NCI-H2081 (cell line): Measurements from ENCODE around the gene TNN.
A peak's percentile ranks its signal among the peaks of the same experiment; 100 is the strongest.

ENCODE experiments used
- DNase-seq, 2 experiments: peaks; one replicate each; lab custom pipeline; 2025; lab: John Stamatoyannopoulos, UW

TNN gene

DNA sequence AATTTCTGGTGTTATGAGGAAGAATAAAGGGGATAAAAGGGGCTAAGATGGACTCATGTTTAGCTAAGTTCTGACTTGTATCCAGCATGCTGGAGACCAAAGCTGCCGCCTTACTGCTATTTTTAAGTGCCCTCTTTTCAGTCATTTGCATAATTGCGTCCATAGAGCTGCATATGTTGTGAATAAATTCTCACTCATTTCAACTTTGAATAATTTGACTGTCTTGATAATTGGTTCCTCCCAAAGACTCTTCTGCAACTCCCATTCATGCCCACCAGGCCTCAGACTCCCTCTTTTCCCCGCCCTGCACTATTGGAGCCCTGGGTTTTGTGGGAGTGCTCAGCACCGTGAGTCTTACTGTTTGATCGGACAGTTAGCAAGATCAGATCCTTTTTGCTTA, 79.9 kb downstream of the TNN start:
- DNase-seq: no peak

DNA sequence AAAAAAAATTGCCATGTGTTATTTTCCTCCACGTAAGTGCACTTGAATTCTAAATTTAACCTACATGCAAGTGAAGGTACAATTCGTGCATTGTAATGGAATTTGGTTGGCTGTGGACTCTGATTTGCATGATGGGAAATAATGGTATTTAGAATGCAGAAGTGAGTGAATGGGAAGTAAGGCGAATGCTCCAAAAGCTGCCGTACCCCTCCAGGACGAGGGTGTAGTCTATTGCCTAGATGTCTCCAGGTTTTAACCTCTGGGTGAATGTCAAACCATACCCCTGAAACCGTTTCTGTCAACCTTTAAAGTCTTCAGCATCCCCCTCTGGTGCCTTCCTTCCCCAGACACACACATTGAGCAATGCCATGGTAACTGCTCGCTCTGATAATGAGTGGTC, 80.4 kb downstream of the TNN start:
- DNase-seq: no peak

DNA sequence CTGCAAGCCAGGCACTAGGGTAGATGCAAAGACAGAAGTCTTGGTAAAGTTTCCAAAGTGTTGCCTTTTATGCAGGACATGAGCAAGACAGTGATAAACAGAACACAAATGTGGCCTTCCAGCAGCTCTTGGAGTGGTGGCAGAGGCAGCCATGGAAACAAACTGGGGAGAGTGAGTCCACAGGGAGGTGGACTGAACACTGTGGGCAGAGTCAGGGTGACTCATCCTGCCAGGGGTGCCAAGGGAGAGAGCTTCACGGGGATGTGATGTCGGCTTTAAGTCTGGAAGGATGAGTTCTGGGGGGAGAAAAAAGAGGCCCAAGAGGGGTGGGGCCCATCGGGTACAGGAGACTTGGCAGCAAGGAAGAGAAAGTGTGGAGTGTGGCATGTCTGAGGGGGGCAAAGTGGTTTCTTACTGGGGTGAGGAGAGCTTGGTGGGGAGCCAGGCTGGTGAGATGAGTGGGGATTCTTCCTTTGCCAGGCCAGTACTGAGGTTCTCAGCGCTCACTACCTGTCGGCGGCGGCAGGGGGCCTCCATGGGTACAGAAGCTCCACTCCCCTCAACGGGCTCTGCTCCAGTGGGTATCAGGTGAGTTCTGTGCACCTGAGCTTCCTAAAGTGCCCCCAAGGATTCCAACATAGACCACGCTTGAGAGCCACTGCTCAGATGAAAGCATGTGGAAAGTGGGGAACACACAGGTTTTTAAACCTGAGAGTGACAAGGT, 83.1 kb downstream of the TNN start:
- no peak for DNase-seq

DNA sequence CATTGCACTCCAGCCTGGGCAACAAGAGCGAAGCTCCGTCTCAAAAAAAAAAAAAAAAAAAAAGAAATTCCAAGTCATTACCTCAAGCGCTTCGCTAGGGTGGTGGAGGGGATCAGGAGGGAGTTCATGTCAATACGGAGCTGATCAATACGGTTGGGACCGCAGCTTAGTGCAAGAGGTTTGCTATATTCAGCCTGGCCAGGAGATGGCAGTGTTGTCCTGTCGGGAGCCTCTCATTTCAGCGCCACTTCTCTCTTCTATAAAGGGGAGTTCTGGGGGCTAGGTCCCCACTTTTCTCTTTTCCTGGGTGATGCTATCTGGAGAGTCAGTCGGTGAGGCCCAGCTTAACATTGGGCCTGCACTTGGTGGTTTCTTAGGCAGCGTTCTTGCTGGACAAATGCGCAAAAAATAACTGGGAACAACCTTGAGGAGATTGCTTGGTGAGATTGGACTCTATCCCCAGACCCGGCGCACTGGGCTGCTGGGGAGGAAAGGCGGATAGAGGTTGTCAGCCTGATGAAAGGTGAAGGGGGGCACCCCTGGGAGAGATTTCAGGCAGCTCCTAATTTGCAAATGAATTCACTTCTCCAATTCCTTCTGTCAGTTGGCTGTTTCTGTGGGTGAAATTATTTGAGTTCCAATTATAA, 84.5 kb downstream of the TNN start:
- peak; percentile 35 to 55 for DNase-seq

DNA sequence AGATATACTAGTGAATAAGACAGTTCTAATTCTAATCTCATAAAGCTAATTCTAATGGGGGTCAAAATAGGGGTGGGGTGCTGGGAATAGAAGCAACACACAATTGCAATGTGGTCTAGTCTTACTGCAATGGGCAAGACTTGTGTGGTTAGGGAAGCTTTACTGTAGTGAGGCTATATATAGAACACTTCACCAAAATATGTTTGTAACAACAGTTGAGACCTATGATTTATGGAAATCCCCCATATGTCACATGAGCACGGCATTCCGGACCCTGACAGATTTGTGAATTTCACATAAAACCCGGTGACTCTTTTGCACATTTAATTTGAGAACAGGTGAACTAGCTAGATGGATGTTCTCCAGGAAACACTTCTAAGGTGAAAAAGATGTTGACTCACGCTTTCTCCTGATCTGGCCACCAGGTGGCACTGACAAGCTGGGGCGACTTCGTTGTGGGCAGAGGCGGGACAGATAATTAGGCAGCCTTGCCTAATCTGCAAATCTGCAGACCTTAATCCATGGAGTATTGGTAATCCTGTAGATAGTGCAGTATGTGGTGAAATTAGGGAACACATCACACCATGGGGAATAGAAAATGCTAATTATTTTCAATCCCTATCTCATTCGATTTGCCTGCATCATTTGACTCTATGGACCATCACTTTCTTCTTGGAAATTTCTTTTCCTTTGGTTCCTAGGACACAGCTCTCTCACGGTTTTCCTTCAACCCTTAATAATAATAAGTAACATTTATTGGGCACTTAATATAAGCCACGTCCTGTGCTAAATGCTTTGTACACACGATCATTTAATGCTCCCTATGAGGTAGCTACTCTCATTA, 87.2 kb downstream of the TNN start:
- peak; percentile 62 to 63 for DNase-seq

DNA sequence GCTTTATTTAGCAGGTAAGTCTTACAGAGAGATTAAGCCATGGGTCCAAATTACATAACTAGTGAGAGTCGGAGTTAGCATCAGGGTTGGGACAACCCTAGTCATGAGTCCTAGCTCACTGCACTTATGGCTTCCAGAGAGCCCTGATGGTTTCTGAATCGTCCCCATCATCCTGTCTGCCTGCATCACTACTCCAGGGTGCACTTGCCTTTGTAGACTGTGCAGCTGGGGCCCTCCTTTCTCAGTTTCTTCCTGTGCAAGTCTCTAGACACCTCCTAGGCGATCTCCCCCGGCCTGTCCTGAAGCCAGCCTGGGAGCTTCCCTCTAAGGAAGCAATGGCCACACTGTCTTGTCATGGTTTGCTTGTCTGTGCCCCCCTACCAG, 87.8 kb downstream of the TNN start:
- DNase-seq: no peak

DNA sequence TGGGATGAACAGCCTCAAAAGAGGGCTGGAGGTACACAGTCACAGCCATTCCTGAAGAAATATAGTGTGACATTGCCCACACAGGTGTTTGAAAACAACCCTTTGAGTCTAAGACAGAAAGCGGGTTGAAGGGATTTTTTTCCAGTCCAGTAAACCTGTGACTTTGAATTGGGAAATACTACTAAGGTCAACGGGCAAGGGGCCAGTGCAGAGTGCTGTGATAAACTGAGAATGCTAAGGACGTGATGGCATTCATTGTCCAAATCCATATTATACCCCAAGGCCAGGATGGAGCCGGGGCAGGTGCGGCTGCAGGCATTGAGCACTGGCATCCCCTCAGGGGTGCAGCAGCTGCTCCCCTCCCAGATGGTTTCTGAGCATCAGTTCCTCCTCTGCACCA, 88.3 kb downstream of the TNN start:
- no peak for DNase-seq

DNA sequence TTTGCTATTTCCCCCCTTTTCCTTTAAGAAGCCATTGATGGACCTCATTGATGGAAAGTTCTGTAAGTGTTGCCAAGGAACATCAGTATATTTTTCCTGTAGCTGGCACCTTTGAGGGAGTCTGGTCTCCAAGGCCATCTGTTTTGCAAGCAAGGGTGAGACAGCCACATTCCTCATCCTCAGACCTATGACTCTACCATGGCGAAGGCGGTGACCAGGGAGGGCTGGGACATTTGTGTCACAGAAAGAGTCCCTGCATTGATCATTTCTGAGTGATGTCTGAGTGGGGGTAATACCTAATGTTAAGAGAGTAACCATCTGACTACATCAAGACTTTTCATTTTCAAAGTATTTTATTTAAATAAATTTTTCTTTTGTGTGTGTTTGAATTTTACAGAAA, 89.6 kb downstream of the TNN start:
- DNase-seq: no peak

DNA sequence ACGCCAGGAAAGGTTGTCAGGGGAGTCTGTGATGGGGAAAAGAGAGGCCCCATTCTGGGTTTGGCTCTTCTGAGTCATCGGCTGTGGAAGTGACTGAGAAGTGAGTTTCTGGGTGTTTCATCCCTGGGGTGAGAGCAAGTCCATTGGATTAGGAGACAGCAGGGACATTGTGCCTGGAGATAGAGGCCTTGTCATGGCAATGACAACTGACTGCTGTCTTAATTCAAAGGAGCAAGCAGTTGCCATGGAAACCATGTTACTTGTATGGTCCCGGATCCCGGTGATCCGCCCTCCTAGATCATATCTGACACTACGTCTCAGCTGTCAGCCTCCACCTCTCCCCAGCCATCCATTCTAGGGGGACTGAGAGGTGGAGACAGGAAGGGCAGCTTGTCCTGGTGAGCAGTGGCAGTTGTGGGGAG, 90.5 kb downstream of the TNN start:
- no peak for DNase-seq

DNA sequence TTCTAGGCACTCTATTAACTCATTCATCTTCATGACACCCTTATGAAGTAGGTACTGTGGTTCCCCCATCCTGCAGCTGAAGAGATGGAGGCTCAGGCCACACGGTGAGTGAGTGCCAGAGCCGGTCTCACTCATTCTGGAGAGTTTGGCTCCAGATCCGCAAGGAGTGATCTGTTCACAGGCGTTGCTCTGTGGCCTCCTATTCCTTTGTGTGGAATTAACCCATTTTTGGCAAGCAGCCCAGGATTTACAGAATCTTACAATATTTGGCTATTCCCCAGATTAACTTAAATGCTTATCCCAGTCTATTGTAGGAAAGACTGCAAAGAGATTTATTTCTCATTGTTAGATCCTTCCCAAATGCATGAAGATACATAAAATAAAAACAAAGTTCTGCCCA, 95.3 kb downstream of the TNN start:
- DNase-seq: no peak

DNA sequence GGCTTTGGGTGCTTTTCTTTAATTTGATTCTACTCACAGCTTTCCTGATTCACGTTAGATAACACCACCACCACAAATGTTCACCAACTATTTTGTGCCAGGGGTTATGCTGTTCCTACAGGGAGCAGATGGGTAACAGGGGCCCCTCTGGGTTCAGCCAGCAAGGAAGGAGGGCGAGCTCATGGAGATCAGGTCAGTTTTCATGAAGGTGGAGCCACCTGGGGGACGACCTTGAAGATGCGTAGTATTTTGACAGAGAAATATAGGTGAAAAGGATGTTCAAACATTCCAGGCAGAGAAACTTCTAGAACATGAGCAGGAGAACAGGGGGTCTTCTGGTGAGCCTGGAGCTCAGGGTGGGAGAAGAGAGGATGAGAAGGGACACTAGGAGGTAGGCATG, 96.1 kb downstream of the TNN start:
- DNase-seq: no peak

DNA sequence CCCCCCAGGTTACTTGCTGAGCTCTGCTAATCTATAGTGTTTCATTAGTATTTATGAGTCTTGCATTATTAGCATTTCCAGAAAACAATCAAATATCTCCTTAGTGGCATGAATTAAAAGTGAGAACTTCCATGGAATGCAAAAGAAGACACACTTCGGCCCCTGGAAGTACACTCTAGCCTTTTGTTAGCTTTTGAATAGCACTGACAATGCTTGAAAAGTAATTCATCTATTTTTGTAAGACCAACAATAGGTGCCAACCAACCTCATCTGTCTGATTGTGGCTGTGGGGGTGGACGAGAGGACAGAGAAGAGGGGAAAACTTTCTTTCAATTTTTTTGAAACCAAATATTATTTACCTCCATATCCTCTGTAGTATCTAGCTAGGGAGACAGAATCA, 97.1 kb downstream of the TNN start:
- DNase-seq: no peak

DNA sequence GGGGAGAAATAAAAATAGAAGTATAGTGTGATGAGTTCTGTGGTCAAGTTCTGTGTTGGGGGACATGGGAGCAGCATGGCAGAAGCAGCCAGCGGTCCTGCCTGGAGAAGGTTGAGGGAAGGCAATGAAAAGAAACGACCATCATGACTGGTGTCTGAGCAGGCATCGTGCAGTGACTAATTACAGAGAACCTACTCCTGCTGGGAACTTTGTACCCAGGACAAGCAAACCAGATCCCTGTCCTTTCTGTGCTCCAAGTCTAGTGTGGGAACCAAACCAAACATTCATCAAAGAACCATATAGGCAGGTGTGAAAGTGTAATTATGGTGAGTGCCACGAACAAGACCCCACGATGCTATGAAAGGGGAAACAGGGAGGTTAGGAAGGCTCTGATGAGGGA, 99.1 kb downstream of the TNN start:
- DNase-seq: no peak

DNA sequence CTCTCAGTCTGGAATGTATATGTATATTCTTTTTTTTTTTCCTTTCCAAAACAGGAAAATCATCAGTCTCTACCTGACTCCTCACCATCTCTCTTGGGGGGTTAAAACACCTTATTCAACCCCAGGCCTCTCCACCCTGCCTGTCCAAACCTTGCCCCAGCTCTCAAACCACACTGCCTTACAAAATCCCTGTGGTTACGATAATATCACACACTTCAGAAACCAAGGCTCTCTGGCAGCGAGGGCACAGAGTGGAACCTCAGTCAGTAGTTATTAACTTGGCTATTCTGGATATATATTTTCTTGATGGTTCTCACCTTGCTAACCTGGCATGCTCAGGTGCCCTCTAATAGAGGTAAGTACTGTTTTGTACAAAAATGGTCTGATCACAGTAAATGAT, 100.2 kb downstream of the TNN start:
- DNase-seq: no peak

DNA sequence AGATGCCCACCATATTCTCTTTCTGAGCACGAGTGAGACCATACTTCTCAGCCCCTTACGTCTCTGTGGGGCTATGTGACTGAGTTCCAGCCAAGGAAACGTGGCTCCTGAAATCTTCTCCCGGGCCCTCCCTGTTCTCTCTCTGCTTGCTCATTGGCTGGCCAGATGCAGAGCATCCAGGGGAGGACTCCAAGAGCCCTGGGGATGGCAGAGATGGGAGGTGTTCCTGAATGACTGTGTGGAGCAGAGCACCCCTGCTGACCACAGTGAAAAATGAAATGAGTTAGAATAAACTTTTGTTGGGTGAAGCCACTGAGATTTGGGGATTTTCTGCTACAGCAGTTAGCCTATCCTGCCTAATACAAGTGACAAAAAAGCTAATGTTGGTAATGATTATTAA, 101.1 kb downstream of the TNN start:
- peak in 1 of 2 experiments; percentile 8 for DNase-seq

DNA sequence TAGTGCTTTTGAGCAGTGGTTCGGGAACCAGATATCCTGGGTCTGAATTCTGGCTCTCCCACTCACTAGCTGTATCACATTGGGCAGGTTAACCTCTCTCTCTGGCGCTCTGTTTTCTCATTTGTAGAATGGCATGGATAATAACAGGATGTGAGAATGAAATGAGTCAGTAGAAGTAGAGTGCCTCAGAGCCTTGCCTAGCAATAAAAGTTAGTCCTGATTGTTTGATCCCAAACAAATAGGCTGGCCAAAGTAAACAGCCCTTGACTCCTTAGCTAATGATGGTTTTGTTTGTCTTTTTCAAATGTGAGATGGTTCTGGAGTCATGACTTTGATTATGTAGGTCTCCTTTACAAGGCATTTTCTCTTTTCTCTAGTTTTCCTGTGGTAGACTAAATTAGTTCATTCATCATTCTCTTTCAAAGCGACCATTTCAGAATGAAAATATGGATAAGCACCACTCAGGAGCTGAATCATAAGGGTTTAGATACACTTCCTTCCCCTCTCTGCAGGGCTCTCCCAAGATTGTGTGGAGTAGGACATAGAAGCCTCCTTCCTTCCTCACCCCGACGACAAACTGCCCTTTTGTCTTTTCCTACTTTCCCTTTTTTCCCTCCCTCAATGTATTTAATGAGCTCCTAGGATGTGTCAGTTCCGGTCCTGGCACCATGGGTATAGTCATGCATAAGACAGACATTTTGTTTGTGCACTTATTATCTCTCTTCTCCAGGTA, 101.8 kb downstream of the TNN start:
- DNase-seq: peak; percentile 10 to 77

DNA sequence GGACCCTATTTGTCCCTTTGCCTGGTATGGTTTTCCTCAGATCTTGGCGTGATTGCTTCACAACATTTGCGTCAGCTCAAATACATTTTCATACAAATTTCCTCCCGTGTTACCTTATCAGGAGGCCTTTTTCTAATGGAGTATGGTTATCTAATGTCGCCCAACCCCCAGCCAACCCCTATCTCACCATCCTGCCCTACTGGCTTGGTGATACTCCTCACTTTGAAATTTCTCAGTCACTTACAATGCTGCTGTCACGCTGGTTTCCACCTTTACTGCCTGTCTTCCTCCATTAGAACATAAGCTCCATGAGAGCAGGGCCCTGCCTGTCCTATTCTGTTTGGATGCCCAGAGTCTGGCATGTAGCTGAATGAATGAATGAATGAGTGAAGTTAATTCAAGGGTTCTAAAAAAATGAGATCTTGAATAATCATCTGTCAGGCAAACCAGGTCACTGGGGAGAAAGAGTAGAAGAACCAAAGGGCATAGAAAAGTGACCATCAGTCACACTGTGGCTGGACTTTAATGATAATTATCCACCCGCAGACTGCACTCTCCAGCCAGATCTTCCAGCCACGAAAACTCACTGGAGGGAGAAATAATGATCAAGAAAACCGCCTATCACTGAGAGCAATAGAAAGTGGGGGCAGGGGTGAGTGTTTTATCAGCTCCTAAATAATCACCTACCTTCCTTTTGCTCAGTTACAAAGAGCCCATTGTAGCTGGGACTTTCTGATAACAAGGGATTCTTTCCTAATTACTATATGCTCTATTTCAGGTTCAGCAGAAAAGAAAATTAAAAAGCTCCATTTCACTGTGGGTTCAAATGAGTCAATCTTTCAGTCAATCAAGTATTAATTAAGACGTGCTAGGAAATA, 103.6 kb downstream of the TNN start:
- no peak for DNase-seq

DNA sequence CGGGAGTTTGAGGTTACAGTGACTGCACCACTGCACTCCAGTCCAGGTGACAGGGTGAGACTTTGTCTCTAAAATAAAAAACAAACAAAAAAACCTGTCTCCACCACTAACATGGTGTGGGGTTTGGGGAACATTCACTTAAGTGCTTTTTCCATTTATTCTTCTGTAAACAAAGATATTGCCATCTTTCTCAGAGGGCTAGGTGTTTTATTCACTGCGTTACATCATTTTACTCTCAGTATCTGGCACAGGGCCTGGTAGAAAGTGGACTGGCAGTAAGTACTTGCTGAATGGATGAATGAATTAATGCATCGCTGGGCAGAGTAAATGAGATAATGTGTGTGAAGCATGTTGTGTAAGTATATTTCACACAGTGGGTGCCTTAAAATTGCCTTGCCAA, 104.9 kb downstream of the TNN start:
- DNase-seq: peak; percentile 79 to 97

DNA sequence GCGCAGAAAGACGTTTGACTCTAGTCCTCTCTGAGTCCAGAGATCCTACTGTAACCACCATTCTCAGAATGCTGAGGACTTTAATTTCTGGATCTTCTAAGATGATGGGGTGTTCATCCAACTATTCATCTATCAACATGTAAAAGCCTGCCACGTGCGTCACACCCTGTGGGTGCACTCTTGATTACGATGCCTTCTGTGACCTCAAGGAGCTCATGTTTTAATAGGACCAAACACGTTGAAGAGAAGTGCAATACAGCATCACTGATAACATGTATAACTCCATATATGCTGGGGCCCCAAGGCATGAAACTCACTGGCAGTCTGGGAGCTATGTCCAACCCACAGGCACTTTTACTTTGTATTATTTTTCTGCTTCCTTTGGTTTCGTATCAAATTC, 105.9 kb downstream of the TNN start:
- no peak for DNase-seq

DNA sequence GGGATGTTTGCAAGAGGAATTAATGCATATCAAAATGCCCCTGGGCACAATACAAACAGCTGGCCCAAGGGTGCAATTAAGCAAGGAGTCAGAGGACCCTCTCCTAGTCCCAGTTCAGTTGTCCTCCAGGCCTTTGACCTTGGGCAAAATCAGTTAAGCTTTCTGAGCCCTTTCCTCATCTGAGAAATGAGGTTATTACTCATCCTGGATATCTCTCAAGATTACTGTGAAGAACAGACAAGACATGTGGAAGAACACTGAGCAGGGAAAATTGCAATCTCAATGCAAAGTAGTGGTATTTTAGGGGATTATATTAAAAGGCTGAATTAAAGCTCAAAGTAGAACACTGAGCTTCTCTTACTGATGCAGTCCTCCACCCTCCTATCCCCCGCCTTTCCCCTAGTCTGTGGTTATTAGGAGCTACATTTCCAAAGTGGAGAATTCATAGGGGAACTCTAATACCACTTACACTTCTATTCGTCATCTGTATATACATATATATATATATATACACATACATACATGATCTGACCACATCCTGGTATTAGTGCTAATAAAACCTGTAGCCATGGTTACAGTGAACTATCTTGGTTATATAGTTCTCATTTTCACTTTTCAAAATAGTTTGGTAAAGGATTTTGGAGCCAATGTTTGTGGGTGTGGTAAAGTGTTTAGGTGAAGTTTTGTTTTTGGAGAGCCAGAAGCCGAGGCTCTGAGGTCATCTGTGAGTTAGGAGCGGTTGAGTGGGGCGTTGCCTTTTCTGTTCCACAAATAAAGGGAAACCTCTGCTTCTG, 106.9 kb downstream of the TNN start:
- DNase-seq: no peak

DNA sequence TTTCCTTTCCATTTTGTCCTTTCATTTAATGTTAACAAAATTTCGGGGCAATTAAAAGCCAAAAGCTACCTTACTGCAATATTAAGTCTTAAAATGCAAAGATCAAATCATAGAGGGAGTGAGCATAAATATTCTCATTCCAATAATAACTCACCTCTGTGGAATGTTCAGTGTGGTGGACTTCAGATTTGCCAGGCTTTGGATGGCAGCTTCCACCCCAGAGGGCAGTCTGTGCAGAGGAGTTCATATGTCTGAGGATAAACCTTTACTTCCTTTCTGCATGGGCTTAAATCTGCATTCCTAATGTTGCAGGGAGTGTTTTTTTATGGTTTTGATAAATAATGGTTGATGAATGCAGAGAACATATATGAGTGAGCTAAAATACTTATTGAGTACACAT, 108.6 kb downstream of the TNN start:
- no peak for DNase-seq
